Kidney epithelial cell (primary cell): ENCODE measurements around the gene KRTAP4-12. TPM values are rescaled to one million over a fixed set of nuclear protein-coding genes. Genes with fewer than 3 reads are reported as not detected.
"Not testable (repeated sequence)": the region's sequence is repeated elsewhere in the genome, so short reads cannot be mapped to it uniquely, and the experiment has no call there.

Experiments used
- DNase-seq: peaks from one replicate; pipeline ENCODE4 v3.0.0-alpha.2; 2010; ENCODE audit warnings: low read depth
- H3K27me3 ChIP-seq: 2 replicates; pipeline ENCODE4 v1.6.0; 2011; ENCODE audit warnings: low read length; ENCODE audit not compliant: control insufficient read depth, insufficient read depth
- H3K36me3 ChIP-seq: 2 replicates; pipeline ENCODE4 v1.5.1; 2011; ENCODE audit warnings: low read length; ENCODE audit not compliant: control insufficient read depth, insufficient read depth
- H3K4me3 ChIP-seq: 2 replicates; pipeline ENCODE4 v1.5.1; 2011; ENCODE audit warnings: low read depth, mild to moderate bottlenecking, control low read depth, low read length
- CTCF ChIP-seq: IDR thresholded peaks from 2 replicates; pipeline ENCODE4 v1.5.1; 2011; ENCODE audit warnings: mild to moderate bottlenecking, moderate library complexity, low read length, control low read depth, inconsistent platforms; ENCODE audit not compliant: insufficient read depth, poor library complexity, severe bottlenecking
- total RNA-seq: library from RNA; depleted of rRNA; stranded (reverse); fragments of >200 nt; gene quantifications from 2 replicates; pipeline ENCODE4 v1.2.3, GENCODE V29; 2015

The KRTAP4-12 gene
- total RNA-seq, 1 donor from 2014 or later = not detected

- DNase-seq = no peak
- no peak for TF ChIP-seq CTCF
- Histone ChIP-seq H3K36me3 (no peaks in the 10 kb centered on the region), H3K27me3 (no peaks in the 10 kb centered on the region), H3K4me3 (no peak overlapping the region)
These were observed 21.3 kb upstream of the KRTAP4-12 start for GRCh38 chr17:41145261-41145660.

DNA sequence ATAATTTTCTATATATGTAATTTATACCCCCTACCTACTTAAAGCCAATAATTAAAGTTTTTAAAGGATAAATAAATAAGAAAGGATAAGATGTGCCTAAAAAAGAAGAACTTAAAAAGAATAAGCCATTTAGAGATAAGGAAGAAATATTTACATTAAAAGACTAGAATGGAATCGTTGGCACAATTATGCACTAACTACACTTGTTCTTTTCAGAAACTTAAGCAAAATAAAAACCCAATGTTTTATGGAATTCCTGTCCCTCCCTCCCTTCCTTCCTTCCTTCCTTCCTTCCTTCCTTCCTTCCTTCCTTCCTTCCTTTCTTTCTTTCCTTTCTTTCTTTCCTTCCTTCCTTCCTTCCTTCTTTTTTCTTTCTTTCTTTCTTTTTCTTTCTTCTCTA, 20.9 kb upstream of the KRTAP4-12 start:
- no peak for DNase-seq
- TF ChIP-seq CTCF = no peak
- no peak overlapping the region for H3K4me3 ChIP-seq
- no peaks in the 10 kb centered on the region for H3K36me3 ChIP-seq
- H3K27me3 ChIP-seq = no peaks in the 10 kb centered on the region

- no peak for DNase-seq
- TF ChIP-seq CTCF = no peak
- Histone ChIP-seq H3K27me3 (no peaks in the 10 kb centered on the region), H3K4me3 (no peak overlapping the region), H3K36me3 (no peaks in the 10 kb centered on the region)
These were observed 17.4 kb upstream of the KRTAP4-12 start for GRCh38 chr17:41141361-41141760.

DNA sequence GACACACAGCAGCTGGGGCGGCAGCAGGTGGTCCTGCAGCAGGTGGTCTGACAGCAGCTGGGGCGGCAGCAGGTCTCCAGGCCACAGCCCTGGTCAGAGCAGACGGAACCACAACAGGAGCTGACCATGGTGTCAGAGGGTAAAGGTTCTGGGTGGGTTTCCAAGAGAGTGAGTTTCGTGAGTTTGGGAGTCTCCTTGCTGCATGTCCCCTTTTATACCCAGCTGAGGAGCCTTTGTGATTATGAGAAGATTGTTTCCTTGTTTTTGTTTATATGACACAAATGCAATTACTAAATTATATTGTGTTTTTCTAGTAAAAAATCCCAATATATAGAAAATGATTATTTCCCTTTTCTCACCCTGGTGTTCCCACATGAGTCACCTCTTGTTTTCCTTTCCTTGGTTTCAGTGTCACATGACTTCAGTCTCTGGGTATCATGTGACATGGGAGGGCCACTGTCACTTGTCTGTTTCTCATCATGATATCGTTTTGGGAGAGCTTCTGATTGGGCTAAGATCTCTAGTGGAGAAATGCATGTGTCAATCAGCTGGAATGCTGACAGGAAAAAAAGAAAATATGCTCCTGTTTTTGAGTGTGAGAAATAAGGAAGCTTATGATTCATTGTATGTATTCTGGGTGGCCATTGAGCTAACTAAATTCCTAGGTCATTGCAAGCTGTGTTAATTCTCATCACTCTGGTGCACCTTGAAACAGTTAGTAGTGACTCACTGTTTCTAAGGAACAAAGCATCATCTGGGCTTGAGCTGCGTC, 16.6 kb upstream of the KRTAP4-12 start, which contains the start of gene KRTAP4-6:
KRTAP4-6 (minus strand) TSS at position 185 of the 772 bp plus-strand sequence; CDS start at position 128, 57 bp downstream.
- no peak for TF ChIP-seq CTCF
- Histone ChIP-seq H3K27me3 (no peaks in the 10 kb centered on the region), H3K4me3 (no peak within 1 kb of the TSS), H3K36me3 (no peaks in the 10 kb centered on the region)
- DNase-seq = peak; percentile 92

DNA sequence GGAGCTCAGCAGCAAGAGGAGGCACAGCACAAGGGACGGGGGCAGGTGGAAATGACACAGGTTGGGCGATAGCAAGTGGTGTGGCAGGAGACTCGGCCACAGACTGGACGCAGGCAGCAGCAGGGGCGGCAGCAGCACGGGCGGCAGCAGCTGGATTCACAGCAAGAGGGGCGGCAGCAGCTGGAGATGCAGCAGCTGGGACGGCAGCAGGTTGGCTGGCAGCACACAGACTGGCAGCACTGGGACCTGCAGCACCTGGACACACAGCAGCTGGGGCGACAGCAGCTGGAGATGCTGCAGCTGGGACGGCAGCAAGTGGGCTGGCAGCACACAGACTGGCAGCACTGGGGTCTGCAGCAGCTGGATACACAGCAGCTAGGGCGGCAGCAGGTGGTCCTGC, 15.9 kb upstream of the KRTAP4-12 start:
- DNase-seq = not testable (repeated sequence)

DNA sequence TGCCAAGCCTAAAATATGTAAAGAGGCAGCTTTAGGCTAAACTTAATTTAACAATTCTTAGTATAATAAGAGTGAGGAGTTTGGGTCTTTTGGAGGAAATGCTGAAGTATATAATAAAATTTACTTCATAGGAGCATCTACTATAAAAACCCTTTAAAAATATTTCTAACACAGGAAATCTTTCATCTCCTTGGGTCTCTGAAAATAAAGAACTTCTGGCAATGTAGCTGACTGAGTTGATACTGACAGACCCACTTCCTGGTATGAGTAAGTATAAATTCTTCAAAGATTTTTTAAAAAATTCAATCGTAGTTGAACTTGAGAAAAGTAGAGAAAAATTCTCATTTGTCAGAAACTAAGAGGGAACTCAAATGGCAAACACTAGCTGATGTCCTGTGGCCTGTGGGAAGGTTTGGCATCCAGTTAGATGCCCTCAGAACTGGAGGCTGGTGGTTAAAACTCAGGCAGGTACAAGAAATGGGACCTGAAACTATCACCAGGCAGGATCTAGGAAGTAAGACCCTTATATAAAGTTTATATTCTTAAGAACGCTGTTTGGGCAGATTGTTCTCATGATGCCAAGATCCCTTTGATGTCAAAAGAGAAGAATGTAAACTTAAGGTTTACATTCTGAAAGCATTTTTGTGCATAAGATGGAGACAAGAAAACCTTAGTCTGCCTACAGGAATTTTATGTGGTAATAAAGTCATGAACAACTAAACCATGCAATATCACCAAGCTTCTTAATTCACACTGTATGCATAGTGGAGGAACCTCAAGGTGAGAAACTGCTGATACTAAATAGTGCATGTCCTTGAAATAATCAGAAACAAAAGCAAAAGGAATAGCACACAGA, 10.1 kb upstream of the KRTAP4-12 start:
- Histone ChIP-seq H3K4me3 (no peak overlapping the region), H3K27me3 (no peaks in the 10 kb centered on the region), H3K36me3 (no peaks in the 10 kb centered on the region)
- TF ChIP-seq CTCF = no peak
- no peak for DNase-seq

More for the DNA sequence above, 15.9 kb upstream of the KRTAP4-12 start:
- not testable (repeated sequence) for H3K36me3 ChIP-seq, H3K27me3 ChIP-seq, H3K4me3 ChIP-seq
